GM19023 (cell line): ENCODE results near the gene PCDHGC4.
A peak's percentile ranks its signal among the peaks of the same experiment; 100 is the strongest.

Source experiments
- ATAC-seq: cut with Tn5 transposase; IDR thresholded peaks from one replicate; pipeline ENCODE4 v1.9.1; 2021; ENCODE audit warnings: mild to moderate bottlenecking, moderate library complexity; ENCODE audit not compliant: unreplicated experiment

PCDHGC4 gene

DNA sequence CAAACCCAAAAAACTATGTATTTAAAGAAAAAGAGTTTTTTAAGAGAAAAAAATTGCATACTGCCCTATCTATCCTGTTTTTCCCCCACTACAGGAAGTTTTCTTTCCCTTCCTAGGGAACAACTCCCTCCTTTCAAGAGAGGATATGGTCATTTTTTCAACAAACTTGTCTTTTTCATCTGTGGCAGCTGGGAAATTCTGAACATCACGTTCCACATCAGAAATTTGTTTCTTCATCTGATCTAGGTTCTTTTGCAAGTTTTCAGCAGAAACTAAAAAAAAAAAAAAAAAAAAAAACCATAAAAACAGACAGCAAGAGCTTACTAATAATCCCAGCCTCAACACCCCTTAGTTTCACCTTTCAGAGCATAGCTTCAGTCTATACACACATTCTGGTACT lies 42.6 kb downstream of the PCDHGC4 start:
- ATAC-seq = no peak

DNA sequence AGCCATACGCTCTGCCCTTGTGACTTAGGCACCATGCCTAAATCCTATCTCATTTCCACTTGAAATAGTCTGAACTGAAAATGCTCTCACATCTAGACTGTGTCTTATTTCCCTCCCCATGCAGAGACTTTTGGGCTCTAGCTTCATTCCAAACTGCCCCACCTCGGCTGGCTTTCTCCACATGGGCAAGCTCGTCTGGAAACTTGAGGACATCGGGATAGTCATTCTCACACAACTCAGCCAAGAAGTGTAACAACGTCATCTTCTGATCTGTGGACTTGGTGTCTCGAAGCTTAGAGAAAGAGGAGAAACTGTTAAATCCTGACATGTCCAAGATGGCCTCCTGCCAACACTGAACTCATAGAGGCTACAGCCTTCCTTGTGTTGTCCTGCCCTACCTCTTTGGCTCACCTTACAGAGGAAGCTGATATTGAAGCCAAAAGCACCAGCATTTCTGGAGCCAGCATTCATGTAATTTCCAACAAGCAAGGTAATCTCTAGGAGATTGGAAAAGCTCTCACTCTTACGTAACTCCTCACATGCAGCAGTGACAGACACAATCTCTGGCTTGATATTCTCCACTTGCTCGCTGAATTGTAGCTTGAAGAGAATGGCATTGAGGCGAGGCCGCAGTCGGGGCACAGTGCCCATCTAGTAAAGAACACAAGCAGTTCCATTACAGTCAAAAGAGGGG lies 43.6 kb downstream of the PCDHGC4 start:
- no peak for ATAC-seq

DNA sequence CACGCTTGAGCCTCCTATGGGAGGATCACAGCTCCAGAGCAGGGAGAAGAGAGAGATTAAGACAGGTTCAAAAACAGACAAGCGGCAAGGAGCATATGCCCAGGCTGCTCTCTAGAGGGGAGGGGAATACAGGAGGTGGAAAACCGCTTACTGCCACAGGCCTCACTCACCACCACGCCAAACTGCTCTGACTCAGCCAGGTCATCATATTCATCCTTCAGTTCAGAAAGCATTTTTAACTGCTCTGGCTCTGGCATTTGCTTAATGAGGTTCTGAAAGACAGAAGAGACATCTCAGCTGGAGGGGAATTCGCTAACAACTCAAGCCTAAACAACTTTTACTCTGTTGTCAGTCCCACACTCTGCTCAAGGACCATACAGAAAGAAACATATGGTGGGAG lies 44.2 kb downstream of the PCDHGC4 start:
- ATAC-seq = peak; percentile 60

DNA sequence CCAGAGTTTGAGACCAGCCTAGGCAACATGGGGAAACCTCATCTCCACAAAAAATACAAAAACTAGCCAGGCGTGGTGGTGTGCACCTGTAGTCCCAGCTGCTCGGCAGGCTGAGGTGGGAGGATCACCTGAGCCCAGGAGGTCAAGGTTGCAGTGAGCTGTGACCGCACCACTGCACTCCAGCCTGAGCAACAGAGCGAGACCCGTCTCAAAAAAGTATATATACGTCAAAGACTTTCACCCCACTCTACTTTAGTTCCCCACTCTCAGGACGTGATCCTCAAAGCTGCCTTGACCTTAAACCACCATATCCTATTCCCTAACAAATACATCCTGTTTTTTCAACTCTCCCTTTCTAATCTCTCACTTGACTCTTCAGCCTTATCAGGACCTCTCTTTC lies 45.0 kb downstream of the PCDHGC4 start:
- peak; percentile 33 for ATAC-seq

DNA sequence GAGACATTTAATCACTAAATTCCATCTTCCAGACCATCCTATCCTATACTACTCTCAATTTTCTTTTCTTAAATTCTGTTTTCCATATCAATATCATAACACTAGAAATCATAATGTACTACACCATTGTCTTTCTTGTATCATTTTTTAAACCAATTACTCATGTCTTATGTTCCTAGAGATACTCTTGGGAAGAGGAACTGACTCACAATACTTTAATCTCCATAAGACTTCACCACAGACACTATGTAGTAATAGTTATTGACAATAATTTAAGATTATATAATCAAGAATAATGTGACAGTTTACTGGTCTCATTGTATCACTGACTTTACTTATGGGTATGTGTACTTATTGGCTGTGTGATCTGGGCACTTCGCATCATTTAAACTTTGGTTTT lies 47.9 kb downstream of the PCDHGC4 start:
- ATAC-seq = no peak

DNA sequence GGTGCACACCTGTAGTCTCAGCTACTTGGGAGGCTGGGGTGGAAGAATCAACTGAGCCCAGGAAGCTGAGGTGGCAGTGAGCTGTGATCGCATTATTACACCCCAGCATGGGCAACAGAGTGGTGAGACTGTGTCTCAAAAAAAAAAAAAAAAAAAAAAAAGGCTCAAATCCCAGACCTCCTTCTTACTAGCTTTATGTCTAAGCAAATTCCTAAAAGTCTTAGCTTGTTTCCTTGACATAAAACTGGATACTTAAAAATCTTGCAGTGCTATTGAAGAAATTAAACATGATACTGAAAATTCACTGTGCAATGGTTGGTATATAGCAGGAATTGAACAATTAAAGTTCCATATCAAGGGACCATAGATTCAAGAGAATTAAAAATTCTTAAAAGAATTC lies 49.1 kb downstream of the PCDHGC4 start:
- ATAC-seq = no peak

DNA sequence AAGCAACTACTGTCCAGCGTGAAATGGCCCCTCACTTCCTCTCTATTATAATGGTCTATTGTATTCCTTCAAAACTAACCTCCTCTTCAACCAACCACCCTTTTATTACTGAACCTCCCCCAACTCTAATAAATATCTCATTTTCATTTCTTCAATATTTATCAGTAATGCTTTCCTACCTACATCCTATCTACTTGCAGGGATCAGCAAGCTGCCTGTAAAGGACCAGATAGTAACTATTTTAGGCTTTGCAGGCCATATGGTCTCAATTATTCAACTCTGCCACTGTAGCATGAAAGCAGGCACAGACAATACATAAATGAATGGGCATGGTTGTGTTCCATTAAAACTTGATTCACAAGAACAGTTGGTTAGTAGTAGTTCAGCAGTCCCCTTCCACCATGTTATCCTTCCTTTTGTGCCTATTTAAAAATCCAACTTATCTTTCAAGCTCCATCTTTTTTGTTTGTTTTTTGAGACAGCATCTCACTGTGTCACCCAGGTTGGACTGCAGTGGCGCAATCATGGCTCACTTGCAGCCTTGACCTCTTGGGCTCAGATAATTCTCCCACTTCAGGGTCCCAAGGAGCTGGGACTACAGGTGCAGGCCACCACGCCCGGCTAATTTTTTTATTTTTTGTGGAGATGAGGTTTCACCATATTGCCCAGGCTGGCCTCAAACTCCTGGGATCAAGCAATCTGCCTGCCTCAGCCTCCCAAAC lies 49.8 kb downstream of the PCDHGC4 start:
- ATAC-seq = no peak
